Limb (tissue), 2 donors: ENCODE measurements around the gene GANAB.
A peak's percentile ranks its signal among the peaks of the same experiment; 100 is the strongest.
"Not testable (repeated sequence)": the region's sequence is repeated elsewhere in the genome, so short reads cannot be mapped to it uniquely, and the experiment has no call there.

Source experiments
- DNase-seq, 2 donors: peaks; one replicate each; pipeline ENCODE4 v3.0.0-alpha.2; 2016; ENCODE audit errors: extremely low spot score in 2 of 2

The GANAB gene

DNA sequence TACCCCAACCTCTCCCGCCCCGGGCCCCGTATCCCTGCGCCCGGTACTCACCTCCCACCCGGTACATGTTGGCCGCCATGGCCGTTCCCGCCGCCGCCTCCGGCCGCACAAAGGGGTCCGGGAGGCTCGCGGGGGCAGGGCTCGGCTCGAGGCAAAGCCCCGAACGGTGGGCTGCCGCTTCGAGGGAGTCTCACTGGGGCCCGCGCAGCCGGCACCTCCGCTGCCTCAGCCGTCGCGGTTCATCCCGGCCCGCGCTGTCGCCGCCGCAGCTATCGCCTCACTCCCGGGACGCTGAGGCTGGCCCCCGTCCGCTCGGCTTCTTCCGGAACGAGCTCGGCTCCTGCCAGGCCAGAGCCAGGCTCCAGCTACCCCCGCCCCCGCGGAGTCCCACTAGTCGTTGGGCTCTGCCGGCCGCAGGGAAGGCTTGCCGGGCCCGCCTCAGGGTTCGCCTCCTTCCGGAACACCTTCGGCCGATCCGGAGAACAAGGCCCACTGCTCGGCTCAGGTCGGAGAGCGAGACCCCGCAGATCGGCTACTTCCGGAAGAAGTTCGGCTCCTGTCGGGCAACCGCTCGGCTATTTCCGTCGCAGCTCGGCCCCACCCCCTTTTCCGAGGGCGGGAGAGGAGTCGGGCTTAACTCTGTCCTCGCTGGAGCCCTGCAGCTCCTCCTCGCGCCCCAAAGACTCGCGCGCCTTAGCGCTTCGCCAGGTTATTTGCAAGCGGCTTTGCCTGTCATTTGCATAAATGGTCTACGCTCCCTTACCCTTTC, 44.9 kb downstream of the GANAB start, which contains the start of gene MTA2:
TSS of gene MTA2 (minus strand) at position 494 of the 769 bp plus-strand sequence. CDS start at position 79, 415 bp downstream.
- peak; percentile 98 to 100 for DNase-seq

DNA sequence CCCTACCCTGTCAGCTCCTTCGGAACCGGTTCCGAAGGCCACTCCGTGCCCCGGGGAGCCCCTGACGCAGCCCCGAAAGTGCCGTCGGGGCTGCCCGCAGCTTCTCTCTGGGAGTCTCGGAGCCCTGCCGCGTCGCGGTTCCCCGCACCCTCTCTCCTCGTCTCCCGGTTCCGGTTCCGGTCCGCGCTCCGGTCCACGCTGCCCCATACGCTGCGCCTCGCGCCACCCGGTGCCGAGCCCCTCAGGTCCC, 45.4 kb downstream of the GANAB start:
- no peak for DNase-seq

DNA sequence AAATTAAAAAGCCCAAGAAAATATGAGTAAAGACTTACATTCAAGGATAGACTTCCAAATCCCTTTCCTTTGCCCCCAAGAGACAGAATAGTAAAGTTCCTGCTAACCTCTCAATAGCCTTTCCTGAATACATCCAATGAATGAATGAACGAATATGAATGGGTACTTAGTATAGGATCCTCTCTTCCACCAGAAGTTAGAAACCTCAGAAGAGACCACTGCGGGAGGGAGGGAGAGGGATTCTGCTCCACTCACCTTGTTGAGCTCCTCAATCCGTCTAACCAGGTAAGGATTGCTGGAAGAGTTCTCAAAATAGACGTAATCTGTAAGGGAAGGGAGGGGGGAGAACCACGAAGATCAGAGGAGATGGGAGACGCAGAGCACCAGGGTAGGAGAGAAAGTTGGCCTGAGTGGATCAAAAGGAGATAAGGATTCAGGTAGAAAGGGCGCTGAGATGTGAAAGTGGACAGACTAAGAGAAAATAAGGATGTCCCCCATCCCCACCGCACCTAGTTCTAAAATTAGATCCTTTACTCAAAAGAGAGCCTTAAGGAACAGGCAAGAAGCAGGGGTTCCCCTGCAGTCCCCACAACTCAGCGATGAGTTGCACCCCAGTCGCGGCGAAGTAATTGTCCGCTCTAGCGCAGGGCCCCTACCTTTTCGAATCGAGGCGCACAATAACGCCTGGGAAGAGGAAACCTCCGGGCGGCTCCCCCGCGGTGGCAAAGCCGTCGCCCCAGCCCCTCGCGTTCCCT, 45.9 kb downstream of the GANAB start:
- DNase-seq = no peak

DNA sequence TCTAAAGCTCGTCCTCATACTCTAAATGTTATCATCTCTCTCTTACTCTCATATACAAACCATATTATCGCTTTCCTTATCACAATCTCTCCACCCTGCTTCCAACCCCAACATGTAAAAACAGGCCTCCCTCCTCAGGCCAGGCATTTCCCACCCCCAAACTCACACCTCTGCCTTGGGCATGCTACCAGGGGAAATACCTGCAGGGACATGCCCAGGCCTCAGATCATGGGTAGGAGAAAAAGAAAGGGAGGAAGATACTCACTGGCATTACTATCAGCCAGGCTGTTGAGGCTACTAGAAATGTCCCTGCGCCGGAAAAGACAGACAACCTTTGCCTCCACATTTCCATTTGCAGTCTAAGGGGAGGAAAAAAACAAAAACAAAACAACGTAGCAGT, 46.5 kb downstream of the GANAB start:
- no peak for DNase-seq

DNA sequence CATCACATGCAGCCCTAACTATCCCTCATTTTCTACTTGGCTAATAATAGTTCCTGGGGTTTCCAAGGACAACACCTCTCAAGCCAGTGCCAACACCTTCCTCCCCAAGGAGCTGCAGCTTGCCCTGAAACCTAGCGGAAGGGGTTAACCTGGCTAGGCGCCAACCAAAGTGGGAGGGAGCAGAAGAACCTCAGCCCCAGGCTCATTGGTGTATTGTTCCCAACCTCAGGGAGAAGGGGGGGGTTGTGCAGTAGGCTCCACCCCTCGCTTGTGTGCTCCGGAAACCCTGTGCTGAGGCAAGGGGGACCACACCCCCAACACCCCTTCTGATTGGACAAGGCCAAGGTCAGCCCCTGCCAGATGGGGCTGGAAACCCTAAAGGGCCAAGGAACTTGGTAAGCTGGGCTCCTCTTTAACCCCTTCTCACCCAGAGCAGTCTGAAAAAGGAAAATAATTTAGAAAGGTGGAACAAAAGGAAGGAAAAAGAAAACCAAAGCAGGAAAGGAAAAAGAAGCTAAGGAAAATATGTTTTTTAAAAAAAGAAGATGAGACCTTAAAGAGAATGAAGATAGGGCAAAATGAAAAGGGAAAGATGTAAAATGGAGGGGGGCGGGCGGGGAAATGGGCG, 47.2 kb downstream of the GANAB start:
- peak; percentile 91 to 96 for DNase-seq

DNA sequence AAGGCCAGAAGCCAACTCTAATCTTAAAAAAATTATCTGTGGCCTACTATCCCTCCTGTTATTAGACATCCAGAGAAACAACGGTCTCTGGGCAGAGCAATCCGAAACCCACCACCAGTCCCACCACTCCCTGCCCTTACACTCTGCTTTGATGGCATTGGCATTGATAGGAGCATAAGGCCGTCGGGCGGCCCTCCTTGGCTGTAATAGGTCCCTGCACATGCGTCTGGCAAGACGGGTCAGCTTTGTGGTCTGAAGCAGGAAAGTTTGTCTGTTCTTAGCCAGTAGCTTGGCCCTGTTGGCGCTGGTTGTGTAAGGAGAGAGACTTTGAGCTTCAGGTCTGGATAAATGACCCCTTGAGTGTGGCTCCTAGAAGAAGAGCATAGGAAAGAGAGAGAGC, 51.3 kb downstream of the GANAB start:
- DNase-seq = no peak

DNA sequence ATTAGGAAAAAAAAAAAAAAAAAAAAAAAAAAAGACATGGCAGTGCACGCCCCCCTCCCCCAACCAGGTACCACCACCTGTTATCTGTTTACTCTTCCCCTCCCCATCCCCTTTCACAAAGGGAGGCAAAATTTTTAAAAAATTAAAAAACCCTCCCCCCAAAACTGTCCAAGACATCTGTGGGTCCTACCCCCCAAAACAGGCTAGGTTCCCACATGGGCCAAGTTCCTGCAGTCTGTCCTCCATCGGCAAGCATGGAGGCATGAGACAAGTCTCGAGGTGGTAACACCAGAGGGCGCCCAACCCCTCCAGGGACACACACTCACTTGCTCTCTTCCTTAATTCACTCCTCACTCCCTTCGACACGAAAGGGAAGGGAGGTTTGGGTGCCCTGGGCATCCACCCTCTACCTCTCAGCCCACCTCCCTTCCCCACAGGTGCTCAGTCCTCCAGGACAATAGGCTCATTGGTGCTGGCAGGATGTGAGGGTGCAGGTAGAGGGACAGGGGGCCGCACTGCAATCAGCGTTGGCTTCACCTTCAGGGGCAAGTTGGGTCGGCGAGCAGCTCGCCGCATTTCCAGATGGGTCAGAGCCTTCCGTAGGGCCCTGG, 52.9 kb downstream of the GANAB start:
- peak in 1 of 2 donors; percentile 74 for DNase-seq

DNA sequence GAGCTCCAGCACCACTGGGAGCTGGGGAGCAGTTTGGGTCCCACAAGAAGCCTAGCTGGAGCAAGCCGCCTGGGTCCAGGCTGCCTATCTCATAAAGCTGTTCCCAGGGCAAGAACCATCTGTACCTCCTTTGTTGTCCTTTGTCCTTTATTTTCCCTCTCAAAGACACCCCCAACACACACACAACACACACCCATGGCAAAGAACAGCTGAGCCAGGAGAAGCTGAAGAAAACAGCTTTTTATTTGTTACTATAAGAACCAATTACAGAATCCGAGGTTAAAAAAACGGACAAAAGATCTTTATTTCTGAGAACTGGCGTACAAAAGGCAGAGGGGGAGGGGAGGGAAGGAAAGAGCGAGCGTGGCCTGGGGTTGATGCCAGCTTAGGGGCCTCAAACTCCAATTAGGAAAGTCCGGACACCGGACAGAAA, 53.4 kb downstream of the GANAB start:
- DNase-seq = peak in 1 of 2 donors; percentile 24

DNA sequence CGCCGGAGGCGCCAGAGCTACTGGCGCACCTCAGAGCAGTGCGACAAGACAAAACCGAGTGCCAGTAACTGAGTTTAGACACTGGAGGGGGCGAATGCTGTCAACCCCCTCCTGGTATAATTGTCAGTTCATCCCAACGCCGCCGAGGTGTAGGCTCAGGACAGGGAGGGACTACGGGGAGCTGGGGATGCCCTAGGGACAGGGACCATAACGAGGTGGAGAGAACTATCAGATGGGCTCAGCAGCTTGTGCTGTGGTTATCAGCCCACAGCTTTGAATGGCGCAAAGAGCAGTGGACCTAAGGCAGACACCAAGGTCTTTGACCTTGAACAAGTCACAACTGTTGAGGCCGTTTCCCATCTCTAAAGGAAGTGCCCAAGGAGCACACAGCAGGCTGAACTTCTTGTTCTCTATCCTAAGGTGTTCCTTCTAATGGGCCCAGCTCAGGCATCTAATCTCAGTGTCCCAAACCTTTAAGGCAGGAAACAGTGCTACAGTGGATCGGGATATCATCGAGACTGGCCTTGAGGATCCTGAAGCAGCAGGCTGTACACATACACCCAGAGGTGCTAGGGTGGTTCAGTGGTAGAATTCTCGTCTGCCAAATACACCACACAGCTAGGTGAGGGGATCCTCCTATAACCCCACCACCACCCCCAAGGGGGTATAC, 54.1 kb downstream of the GANAB start:
- DNase-seq = peak in 1 of 2 donors; percentile 24

DNA sequence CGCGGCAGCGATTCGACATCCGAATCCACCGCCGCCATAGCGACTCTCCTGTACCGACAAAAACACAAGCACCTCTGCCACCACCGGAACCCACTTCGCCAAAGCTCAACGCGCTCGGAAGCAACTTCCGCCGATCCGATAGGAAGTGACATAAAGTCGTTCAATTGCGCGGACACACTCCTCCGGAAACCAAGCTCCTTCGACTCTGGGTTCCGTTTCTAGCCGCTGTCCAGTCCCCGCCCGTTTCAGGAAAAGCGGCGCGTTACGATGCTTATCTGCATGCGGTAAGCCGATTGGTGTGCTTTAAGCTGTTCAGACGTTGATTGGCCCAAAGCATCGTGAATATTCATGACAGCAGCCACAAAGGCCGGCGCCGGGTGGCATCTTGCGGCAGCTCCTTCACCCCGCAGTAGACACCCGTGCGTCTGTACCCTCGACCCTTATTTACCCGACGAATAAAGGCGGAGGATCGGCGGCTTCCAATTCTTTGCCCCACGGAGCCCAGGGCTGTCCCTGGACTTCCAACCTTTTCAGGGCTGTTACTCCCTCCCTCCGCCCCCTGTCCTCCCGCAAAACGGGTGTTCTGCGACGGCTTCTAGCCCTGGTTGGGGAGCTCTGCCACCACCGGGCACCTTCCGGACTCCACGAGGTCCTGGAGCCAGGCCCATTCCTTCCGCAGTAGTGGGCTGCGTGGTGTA, 54.8 kb downstream of the GANAB start, which contains the start of gene TUT1:
TSS of gene TUT1 (minus strand) at position 76 of the 698 bp plus-strand sequence. CDS start at position 38, 38 bp downstream.
- peak; percentile 97 to 98 for DNase-seq

DNA sequence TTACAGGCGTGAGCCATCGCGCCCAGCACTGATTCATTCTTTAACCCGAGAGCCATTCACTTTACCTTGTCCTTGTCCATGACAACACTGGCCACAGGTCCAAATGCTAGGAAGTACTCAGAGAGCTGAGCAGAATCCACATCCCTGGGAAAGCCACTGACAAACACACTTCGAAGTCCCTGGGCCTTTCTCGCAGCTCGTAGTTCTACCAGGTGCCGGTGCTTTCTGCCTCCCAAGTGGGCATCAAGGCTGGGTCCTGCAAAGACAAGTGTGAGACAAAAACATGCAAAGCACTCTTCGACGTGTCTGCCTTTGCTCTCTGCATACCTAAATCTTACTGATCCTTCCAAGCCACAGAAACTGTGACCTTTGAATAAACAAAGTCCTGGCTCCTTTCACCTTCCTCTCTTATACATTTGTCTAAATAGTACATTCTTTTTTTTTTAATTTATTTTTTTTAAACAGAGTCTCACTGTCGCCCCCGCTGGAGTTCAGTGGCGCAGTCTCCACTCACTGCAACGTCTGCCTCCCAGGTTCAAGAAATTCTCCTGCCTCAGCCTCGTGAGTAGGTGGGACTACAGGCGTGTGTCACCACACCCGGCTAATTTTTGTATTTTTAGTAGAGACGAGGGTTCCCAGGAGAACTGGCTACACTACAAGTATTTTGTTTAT, 57.3 kb downstream of the GANAB start:
- no peak for DNase-seq

DNA sequence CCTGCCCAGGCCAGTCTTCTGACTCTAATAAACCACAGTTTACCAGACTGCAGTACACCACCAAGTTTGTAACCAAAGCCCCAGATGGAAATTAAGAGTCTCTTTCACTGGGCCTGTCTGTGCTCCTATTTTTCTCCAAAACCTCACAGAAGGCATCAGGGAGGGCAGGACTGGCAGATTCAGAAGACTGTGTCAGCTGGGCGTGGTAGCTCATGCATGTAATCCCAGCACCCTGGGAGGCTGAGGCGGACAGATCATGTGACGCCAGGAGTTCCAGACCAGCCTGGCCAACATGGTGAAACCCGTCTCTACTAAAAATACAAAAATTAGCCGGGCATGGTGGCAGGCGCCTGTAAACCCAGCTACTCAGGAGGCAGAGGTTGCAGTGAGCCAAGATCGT, 61.1 kb downstream of the GANAB start:
- DNase-seq = not testable (repeated sequence)

DNA sequence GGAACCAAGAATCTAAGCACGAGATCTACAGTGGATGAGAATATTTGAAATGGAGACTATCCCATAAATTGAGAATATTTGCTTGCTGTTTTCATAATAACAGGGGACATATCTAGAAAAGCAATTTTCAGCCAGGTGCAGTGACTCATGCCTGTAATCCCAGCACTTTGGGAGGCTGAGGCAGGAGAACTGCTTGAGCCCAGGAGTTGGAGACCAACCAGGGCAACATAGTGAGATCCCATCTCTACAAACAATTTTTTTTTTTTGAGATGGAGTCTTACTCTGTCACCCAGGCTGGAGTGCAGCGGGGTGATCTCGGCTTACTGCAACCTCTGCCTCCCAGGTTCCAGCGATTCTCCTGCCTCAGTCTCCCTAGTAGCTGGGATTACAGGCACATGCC, 64.7 kb downstream of the GANAB start:
- DNase-seq = not testable (repeated sequence)

DNA sequence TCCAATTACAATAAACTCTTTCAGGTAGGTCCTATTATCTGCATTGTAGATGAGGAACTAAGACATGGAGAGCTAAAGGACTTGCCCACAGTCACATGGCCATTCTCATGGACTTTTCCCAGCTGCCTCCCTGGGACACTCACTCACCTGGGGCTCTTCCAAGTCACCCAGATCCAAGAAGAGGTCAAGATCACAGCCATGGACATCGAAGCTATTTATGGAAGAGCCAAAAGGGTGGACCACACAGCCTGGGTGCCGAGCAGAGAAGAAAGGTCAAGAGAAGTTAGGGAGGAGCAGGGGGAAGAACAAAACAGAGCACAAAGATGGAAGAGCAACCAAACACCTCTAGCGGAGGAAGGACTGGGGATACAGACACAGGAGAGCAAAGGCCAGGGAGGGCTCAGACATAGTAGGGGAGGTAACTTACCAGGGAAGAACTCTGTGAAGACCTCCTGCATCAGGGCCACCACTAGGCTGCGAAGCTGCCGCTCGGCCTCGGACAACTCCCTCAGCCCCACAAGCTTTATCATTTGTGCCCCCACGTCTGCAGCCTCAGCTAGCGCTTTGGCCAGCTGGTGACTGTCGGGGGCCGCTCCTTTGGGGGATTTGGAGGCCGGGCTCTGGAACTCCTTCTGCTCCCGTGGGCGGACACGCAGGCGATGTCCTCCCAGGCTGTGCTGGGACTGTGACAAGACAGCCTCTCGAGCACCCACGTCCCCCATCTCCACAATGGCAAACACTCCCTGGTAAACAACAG, 65.3 kb downstream of the GANAB start:
- no peak for DNase-seq

DNA sequence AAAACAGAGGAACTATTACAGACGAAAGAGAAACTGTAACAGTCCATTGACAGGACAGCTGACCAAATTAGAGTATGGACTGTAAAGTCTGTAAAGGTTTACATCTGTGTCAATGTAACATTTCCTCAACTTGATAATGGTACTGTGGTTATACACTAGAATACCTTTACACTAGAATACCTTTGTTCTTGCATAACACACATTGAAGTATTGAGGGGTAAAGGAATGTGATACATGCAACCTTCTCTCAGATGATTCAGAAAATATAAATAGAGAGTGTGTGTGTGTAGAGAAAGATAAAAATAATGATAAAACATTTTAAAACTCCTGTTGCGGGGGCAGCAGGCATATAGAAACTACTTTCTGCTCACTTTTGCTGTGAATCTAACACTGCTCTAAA, 67.2 kb downstream of the GANAB start:
- no peak for DNase-seq

DNA sequence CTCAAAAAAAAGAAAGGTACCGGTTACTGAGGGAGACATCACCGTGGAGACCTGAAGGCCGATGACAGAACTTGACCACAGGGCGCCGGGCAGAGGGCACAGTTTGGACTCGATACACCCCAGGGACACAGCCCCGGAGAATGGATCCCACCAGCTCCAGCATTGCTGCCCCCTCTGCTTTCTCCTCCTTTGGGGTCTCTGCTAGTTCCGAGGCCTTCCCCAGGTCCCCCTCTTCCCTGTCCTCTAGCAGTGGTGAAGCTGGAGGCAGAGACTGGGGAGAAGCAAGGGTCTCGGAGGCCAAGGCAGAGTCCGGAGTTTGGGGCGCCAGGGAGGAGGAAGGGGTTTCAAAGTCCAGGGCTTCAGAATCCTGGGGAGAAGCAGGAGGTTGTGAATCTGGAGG, 67.9 kb downstream of the GANAB start:
- DNase-seq = no peak

DNA sequence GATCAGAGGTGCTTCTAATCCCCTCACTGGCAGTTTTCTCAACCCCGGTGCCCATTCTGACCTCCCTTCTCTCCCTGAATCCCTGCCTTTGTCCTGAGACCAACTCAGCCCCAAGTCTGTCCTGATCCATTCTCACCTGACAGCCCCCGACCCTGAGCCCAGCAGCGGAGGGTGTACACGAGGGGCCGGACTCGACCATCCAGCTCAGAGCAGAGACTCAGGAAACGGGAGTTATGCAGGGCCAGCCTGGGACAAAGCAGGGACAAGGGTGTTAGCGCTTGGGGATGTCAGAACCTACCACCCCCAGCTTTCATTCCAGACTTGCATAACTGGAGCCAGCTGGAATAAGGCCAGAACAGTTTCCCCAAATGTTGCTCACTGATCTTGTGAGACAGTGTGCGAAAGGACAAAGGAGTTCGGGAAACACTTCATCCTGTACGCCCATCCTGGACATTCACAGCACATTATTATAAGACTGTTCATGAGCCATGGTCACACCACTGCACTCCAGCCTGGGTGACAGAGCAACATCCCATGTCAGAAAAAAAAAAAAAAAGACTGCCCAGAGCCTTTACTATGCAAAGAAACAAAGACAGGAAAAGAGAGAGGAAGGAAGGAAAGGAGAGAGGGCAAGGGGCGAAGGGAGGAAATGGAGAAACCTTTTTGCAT, 69.2 kb downstream of the GANAB start:
- no peak for DNase-seq

DNA sequence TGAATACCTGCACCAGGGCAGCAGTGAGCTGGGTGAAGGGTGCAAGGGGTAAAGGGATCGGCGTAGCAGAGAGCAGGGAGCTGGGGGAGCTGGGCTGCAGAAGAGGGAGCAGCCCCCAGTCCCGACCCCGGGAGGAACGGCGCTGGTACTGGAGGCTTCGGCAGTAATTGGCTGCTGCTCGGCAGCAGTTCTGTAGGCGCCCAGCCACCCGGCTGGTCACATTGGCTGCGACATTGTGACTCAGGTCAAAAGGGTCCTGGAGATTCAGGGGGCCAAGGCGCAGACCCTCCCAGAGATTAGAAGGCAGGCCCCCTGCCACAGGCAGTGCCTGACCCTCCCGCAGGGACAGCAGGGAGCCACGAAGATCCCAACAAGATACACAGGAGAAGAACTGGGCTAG, 70.6 kb downstream of the GANAB start:
- no peak for DNase-seq

DNA sequence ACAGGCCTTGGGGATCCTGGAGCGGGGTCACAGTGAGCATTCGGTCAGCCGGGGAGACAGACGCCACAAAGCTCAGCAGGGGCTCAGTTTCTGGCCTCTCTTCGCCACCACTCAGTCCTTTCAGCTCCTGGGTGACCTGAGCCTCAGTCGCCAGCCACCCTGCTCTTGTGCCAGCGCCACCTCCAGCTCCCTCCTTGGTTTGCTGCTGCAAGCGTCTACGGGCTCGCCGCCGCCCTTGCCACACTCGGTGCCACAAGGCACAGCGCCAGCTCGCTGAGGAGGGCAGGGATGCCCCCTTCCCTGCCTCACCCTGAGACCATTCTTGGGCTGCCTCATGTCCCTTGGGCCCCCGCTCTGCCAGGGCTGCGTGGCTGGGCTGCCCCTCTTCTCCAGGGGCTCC, 71.3 kb downstream of the GANAB start:
- no peak for DNase-seq
